ENCODE results near the gene AURKAIP1. TPM values are rescaled to one million over a fixed set of nuclear protein-coding genes. Genes with fewer than 3 reads are reported as not detected.
"Not testable (repeated sequence)": the region's sequence is repeated elsewhere in the genome, so short reads cannot be mapped to it uniquely, and the experiment has no call there.

AURKAIP1 gene
- total and polyA plus RNA-seq, 2 of the 4 experiments (the other 2 are of a cell fraction): 45.7 to 107 TPM

- WGBS, 2 experiments (ENCODE audit: extremely low coverage in 2 of 2, insufficient read length in 1 of 2): no CpG with 5 or more reads among the region's 11 CpGs
These were observed 37.4 kb upstream of the AURKAIP1 start for GRCh38 chr1:1412311-1412902.

More at GRCh38 chr1:1412311-1412902, 37.4 kb upstream of the AURKAIP1 start:
- H3K4me3 ChIP-seq (ENCODE audit: insufficient read depth, low read depth, low read length); H2AFZ ChIP-seq (replicated peaks; ENCODE audit: low read length, poor library complexity); ATAC-seq (ENCODE audit: low read depth); H2BK120ac ChIP-seq (ENCODE audit: low read depth, low read length); POLR2A ChIA-PET (ENCODE audit: unreplicated experiment); H3K4ac ChIP-seq (ENCODE audit: low read depth, low read length); H2BK15ac ChIP-seq (ENCODE audit: low read depth, low read length); H4K5ac ChIP-seq (ENCODE audit: low read depth, low read length); CTCF ChIA-PET; in situ Hi-C loops (cut with MboI; ENCODE audit: low sequenced_read_pairs); H3K27me3 ChIP-seq (ENCODE audit: control insufficient read depth, insufficient read depth, low read length); H3K9me3 ChIP-seq (ENCODE audit: control insufficient read depth, insufficient read depth, low read length); H3K18ac ChIP-seq (ENCODE audit: low read depth, low read length); H4K8ac ChIP-seq (ENCODE audit: low read depth in 2 of 2, low read length in 2 of 2); H2BK5ac ChIP-seq (ENCODE audit: low read depth, low read length, poor library complexity, severe bottlenecking); H4K91ac ChIP-seq (ENCODE audit: insufficient read depth, low read depth, low read length); H2AK9ac ChIP-seq (replicated peaks; ENCODE audit: low read depth, low read length, poor library complexity); H3K9ac ChIP-seq (ENCODE audit: low read depth, low read length); H3K4me2 ChIP-seq (ENCODE audit: low read depth, low read length); dilution Hi-C loops (cut with HindIII; ENCODE audit: low sequenced_read_pairs, unreplicated experiment); H3K4me1 ChIP-seq (ENCODE audit: control insufficient read depth, insufficient read depth, low read length); DNase-seq; H3K14ac ChIP-seq (replicated peaks; ENCODE audit: low read depth, low read length); intact Hi-C loops (cut with micrococcal nuclease); BruUV-seq (replicated peaks); H3K9me1 ChIP-seq (ENCODE audit: insufficient read depth, low read length); H2AK5ac ChIP-seq (ENCODE audit: low read depth, low read length); H2BK20ac ChIP-seq (ENCODE audit: low read depth, low read length); H3K27ac ChIP-seq (ENCODE audit: insufficient read depth, low read length); H3K36me3 ChIP-seq (ENCODE audit: control insufficient read depth, insufficient read depth, low read length); H3K56ac ChIP-seq (ENCODE audit: extremely low read depth, insufficient read depth, low read length); H3K23ac ChIP-seq (ENCODE audit: low read depth, low read length): not testable (repeated sequence)
- peaks cover 11% of the 10 kb centered on the region; the same call in 1 of the 2 replicates for H4K20me1 ChIP-seq (ENCODE audit: insufficient read depth, low read length)
- peaks cover 7 to 26% of the 10 kb centered on the region in 2 experiments; a peak in 3 of 4 replicates for H3K79me1 ChIP-seq (ENCODE audit: low read depth in 1 of 2, low read length in 2 of 2)
